Activated CD8-positive, alpha-beta memory T cell treated with anti-CD3 and anti-CD28 coated beads, Interleukin-2, amount 50 U/mL, for 24 hours (primary cell): ENCODE measurements around the gene PRAMEF20.

Experiments used
- DNase-seq: peaks from one replicate; pipeline ENCODE4 v3.0.0-alpha.2; 2020; ENCODE audit errors: extremely low read depth

Gene PRAMEF20

DNA sequence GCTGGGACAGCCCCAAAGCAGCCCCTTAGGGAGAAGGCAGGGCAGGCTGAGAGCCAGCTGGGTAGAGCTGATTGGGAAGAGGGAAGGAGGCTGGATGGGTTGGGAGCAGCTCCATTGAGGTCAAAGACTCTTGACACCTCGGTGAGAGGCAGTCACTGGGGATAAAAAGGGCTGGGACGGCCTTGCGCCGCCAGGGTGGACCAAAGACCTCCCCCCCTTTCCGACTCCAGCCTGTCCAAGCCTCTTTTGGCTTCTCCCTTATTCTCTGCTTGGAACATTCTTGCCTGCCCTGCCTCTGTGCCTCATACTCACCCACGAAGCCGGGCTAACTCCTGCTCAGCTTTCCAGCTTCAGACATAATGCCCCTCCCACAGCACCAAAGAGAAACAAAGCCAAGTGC lies 52.4 kb downstream of the PRAMEF20 start:
- DNase-seq, result no peak

GRCh38 chr1:13465515-13465914 lies 55.3 kb downstream of the PRAMEF20 start:
- DNase-seq, result no peak

GRCh38 chr1:13469343-13469742 lies 59.1 kb downstream of the PRAMEF20 start:
- DNase-seq, result no peak
